ENCODE results near the gene CDH16. TPM values are rescaled to one million over a fixed set of nuclear protein-coding genes. Genes with fewer than 3 reads are reported as not detected.

Gene CDH16
- total RNA-seq, 1 donor from 2014 or later = not detected

DNA sequence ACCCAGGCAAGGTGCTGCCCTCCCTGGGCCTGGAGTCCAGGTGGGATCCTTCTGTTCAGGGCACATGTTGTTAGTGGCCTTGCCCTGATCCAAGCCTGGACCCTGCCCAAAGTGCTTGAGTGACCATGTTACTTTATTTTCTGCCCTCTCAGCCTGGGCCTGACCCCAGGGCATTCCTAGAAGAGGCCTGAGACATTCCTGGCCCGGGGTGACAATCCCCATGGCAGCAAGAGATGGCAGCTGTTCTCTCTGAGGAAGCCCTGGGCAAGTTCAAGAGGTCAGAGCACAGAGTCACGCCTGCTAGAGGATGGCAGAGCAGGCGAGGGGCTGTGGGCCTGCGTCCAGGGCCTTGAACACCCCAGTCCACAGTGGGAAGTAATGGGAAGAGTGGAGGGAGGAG lies 5.0 kb downstream of the CDH16 start:
- Histone ChIP-seq H4K20me1 (ENCODE audit: insufficient read depth, low read length) (no peaks in the 10 kb centered on the region), H3K27ac (ENCODE audit: low read depth, low read length) (no peak overlapping the region), H3K79me2 (ENCODE audit: insufficient read depth, low read length) (no peaks in the 10 kb centered on the region), H3K4me2 (ENCODE audit: low read length) (no peak overlapping the region), H3K4me1 (ENCODE audit: insufficient read depth, low read length) (no peaks in the 10 kb centered on the region), H3K9me3 (ENCODE audit: insufficient read depth, low read depth, low read length) (no peaks in the 10 kb centered on the region), H3K36me3 (ENCODE audit: insufficient read depth, low read length) (no peaks in the 10 kb centered on the region), H3K4me3 (ENCODE audit: insufficient read depth, low read depth, low read length) (no peak overlapping the region), H3K27me3 (ENCODE audit: insufficient read depth, low read length) (peaks cover 11% of the 10 kb centered on the region), H2AFZ (ENCODE audit: low read depth, low read length) (no peak overlapping the region), H3K9ac (ENCODE audit: low read length) (no peak overlapping the region)
- no peak overlapping the region for H3K4me3 Mint-ChIP-seq (ENCODE audit: unreplicated experiment)
- H3K9me3 Mint-ChIP-seq (ENCODE audit: unreplicated experiment) = peaks cover 7% of the 10 kb centered on the region
- peaks cover 63% of the 10 kb centered on the region for H3K27me3 Mint-ChIP-seq (ENCODE audit: low read depth, unreplicated experiment)
- no peak overlapping the region for H3K27ac Mint-ChIP-seq (ENCODE audit: unreplicated experiment)
- DNase-seq (ENCODE audit: low read depth) (no peak), FAIRE-seq (no peak)
- no peak for TF ChIP-seq EZH2 (IDR thresholded peaks at IDR 0.05; ENCODE audit: insufficient read depth, low read length)
- H3K36me3 Mint-ChIP-seq (ENCODE audit: low read depth, unreplicated experiment) = no peaks in the 10 kb centered on the region
- H3K4me1 Mint-ChIP-seq (ENCODE audit: low read depth, unreplicated experiment) = no peaks in the 10 kb centered on the region

DNA sequence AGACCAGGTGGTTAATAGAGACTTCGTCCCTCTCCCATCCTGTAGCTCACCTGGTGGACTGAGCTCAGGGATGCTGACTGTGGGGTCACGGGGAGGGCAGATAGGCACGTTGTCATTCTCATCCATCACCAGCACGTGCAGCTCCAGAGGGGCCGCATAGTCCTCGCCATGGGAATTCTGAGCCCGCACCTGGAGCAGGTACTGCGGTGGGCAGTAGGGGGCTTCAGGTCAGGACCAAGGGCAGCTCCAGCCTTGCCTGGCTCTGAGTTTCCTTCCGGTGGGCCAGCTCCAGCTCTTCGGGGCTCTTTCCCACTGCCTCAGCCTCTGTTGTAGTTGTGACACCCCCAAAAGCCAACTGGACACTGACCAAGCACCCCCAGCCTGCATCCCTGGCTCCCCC lies 5.6 kb downstream of the CDH16 start:
- H3K27me3 Mint-ChIP-seq (ENCODE audit: low read depth, unreplicated experiment) = peaks cover 64% of the 10 kb centered on the region
- H4K20me1 ChIP-seq (ENCODE audit: insufficient read depth, low read length) = no peaks in the 10 kb centered on the region
- FAIRE-seq (no peak), DNase-seq (ENCODE audit: low read depth) (no peak)
- H3K9me3 Mint-ChIP-seq (ENCODE audit: unreplicated experiment) = peaks cover 7% of the 10 kb centered on the region
- H3K27ac Mint-ChIP-seq (ENCODE audit: unreplicated experiment) = no peak overlapping the region
- no peak for TF ChIP-seq EZH2 (IDR thresholded peaks at IDR 0.05; ENCODE audit: insufficient read depth, low read length)
- TF ChIP-seq, protein P1, sequence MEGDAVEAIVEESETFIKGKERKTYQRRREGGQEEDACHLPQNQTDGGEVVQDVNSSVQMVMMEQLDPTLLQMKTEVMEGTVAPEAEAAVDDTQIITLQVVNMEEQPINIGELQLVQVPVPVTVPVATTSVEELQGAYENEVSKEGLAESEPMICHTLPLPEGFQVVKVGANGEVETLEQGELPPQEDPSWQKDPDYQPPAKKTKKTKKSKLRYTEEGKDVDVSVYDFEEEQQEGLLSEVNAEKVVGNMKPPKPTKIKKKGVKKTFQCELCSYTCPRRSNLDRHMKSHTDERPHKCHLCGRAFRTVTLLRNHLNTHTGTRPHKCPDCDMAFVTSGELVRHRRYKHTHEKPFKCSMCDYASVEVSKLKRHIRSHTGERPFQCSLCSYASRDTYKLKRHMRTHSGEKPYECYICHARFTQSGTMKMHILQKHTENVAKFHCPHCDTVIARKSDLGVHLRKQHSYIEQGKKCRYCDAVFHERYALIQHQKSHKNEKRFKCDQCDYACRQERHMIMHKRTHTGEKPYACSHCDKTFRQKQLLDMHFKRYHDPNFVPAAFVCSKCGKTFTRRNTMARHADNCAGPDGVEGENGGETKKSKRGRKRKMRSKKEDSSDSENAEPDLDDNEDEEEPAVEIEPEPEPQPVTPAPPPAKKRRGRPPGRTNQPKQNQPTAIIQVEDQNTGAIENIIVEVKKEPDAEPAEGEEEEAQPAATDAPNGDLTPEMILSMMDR (IDR thresholded peaks at IDR 0.05; ENCODE audit: insufficient read depth, low read depth, low read length) = no peak
- H3K9ac ChIP-seq (ENCODE audit: low read length) = no peak overlapping the region
- no peaks in the 10 kb centered on the region for H3K4me1 ChIP-seq (ENCODE audit: insufficient read depth, low read length)
- H3K9me3 ChIP-seq (ENCODE audit: insufficient read depth, low read depth, low read length) = no peaks in the 10 kb centered on the region
- no peaks in the 10 kb centered on the region for H3K4me1 Mint-ChIP-seq (ENCODE audit: low read depth, unreplicated experiment)
- H3K4me2 ChIP-seq (ENCODE audit: low read length) = no peak overlapping the region
- H3K36me3 Mint-ChIP-seq (ENCODE audit: low read depth, unreplicated experiment) = no peaks in the 10 kb centered on the region
- H3K4me3 ChIP-seq (ENCODE audit: insufficient read depth, low read depth, low read length) = no peak overlapping the region
- no peak overlapping the region for H2AFZ ChIP-seq (ENCODE audit: low read depth, low read length)
- H3K27me3 ChIP-seq (ENCODE audit: insufficient read depth, low read length) = peaks cover 14% of the 10 kb centered on the region
- H3K79me2 ChIP-seq (ENCODE audit: insufficient read depth, low read length) = no peaks in the 10 kb centered on the region
- H3K36me3 ChIP-seq (ENCODE audit: insufficient read depth, low read length) = no peaks in the 10 kb centered on the region
- no peak overlapping the region for H3K4me3 Mint-ChIP-seq (ENCODE audit: unreplicated experiment)
- H3K27ac ChIP-seq (ENCODE audit: low read depth, low read length) = no peak overlapping the region

DNA sequence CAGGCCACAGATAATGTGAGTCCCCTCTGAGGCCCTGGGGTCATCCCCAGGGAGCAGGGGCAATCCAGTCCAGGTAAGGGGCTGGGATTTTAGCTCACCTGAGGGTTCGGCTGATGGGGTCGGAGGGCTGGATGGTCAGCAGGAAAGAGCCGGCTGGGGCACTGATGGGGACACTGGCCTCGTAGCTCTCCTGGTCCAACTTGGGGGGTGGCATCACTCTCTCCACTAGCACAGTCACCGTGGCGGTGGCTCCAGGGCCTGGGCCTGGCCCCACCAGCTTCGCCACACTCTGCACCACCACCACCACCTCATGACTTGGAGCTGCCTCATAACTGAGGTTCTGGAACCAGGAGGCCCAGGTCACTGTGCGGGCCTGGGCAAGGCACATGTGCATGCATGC lies 6.9 kb downstream of the CDH16 start:
- Histone ChIP-seq H4K20me1 (ENCODE audit: insufficient read depth, low read length) (no peaks in the 10 kb centered on the region), H3K9ac (ENCODE audit: low read length) (no peak overlapping the region), H3K27ac (ENCODE audit: low read depth, low read length) (no peak overlapping the region), H2AFZ (ENCODE audit: low read depth, low read length) (no peak overlapping the region), H3K9me3 (ENCODE audit: insufficient read depth, low read depth, low read length) (no peaks in the 10 kb centered on the region), H3K4me1 (ENCODE audit: insufficient read depth, low read length) (no peaks in the 10 kb centered on the region), H3K4me2 (ENCODE audit: low read length) (no peak overlapping the region), H3K4me3 (ENCODE audit: insufficient read depth, low read depth, low read length) (no peak overlapping the region), H3K79me2 (ENCODE audit: insufficient read depth, low read length) (no peaks in the 10 kb centered on the region), H3K36me3 (ENCODE audit: insufficient read depth, low read length) (no peaks in the 10 kb centered on the region), H3K27me3 (ENCODE audit: insufficient read depth, low read length) (peaks cover 18% of the 10 kb centered on the region)
- FAIRE-seq (no peak), DNase-seq (ENCODE audit: low read depth) (no peak)
- peaks cover 4% of the 10 kb centered on the region for H3K36me3 Mint-ChIP-seq (ENCODE audit: low read depth, unreplicated experiment)
- no peak overlapping the region for H3K4me3 Mint-ChIP-seq (ENCODE audit: unreplicated experiment)
- H3K4me1 Mint-ChIP-seq (ENCODE audit: low read depth, unreplicated experiment) = no peaks in the 10 kb centered on the region
- TF ChIP-seq, protein P1 (IDR thresholded peaks at IDR 0.05; ENCODE audit: insufficient read depth, low read depth, low read length) = no peak
- TF ChIP-seq EZH2 (IDR thresholded peaks at IDR 0.05; ENCODE audit: insufficient read depth, low read length) = no peak
- H3K27ac Mint-ChIP-seq (ENCODE audit: unreplicated experiment) = no peak overlapping the region
- peaks cover 63% of the 10 kb centered on the region for H3K27me3 Mint-ChIP-seq (ENCODE audit: low read depth, unreplicated experiment)
- H3K9me3 Mint-ChIP-seq (ENCODE audit: unreplicated experiment) = peaks cover 6% of the 10 kb centered on the region
